Osteocyte (in vitro differentiated cells): ENCODE results near the gene RNF149. TPM values are rescaled to one million over a fixed set of nuclear protein-coding genes. Genes with fewer than 3 reads are reported as not detected.

Experiments
- DNase-seq: peaks from one replicate; pipeline ENCODE4 v3.0.0; 2021; ENCODE audit warnings: mixed read lengths; ENCODE audit not compliant: unreplicated experiment; ENCODE audit errors: extremely low spot score
- H3K27ac Mint-ChIP-seq: one replicate; pipeline ENCODE4 v1.8.0; 2021; ENCODE audit warnings: mild to moderate bottlenecking, mixed read lengths; ENCODE audit not compliant: unreplicated experiment
- H3K27me3 Mint-ChIP-seq: one replicate; pipeline ENCODE4 v1.8.0; 2021; ENCODE audit warnings: mixed read lengths; ENCODE audit not compliant: unreplicated experiment
- H3K36me3 Mint-ChIP-seq: one replicate; pipeline ENCODE4 v1.8.0; 2021; ENCODE audit warnings: mixed read lengths; ENCODE audit not compliant: unreplicated experiment
- H3K4me1 Mint-ChIP-seq: one replicate; pipeline ENCODE4 v1.8.0; 2021; ENCODE audit warnings: mixed read lengths; ENCODE audit not compliant: unreplicated experiment
- H3K4me3 Mint-ChIP-seq: one replicate; pipeline ENCODE4 v1.8.0; 2021; ENCODE audit warnings: mild to moderate bottlenecking, moderate library complexity, mixed read lengths; ENCODE audit not compliant: unreplicated experiment
- H3K9me3 Mint-ChIP-seq: one replicate; pipeline ENCODE4 v1.8.0; 2021; ENCODE audit warnings: mixed read lengths; ENCODE audit not compliant: unreplicated experiment
- CTCF ChIP-seq: fragments of 200-600 bp; sonication (generic); IDR thresholded peaks from 2 replicates; pipeline ENCODE4 v1.5.0; 2021; ENCODE audit warnings: antibody characterized with exemption, mild to moderate bottlenecking, moderate library complexity
- total RNA-seq: library from RNA; stranded (reverse); gene quantifications from 2 replicates; pipeline ENCODE4 v1.2.1, GENCODE V29; 2021

Gene RNF149
- total RNA-seq, 1 donor from 2014 or later = 31.8 TPM

GRCh38 chr2:101303688-101304087, 4.8 kb downstream of the RNF149 start:
- H3K9me3 Mint-ChIP-seq = no peaks in the 10 kb centered on the region
- H3K27ac Mint-ChIP-seq = no peak overlapping the region
- no peak for TF ChIP-seq CTCF
- peaks cover 2% of the 10 kb centered on the region for H3K36me3 Mint-ChIP-seq
- H3K4me1 Mint-ChIP-seq = peaks cover 41% of the 10 kb centered on the region
- DNase-seq = no peak
- H3K27me3 Mint-ChIP-seq = no peaks in the 10 kb centered on the region
- no peak overlapping the region for H3K4me3 Mint-ChIP-seq

GRCh38 chr2:101302016-101302415, 6.5 kb downstream of the RNF149 start:
- H3K4me1 Mint-ChIP-seq = peaks cover 32% of the 10 kb centered on the region
- H3K36me3 Mint-ChIP-seq = peaks cover 4% of the 10 kb centered on the region
- H3K9me3 Mint-ChIP-seq = no peaks in the 10 kb centered on the region

GRCh38 chr2:101300836-101301235, 7.7 kb downstream of the RNF149 start:
- Mint-ChIP-seq H3K27me3 (no peaks in the 10 kb centered on the region), H3K27ac (no peak overlapping the region), H3K4me1 (peaks cover 28% of the 10 kb centered on the region), H3K36me3 (peaks cover 4% of the 10 kb centered on the region), H3K4me3 (no peak overlapping the region), H3K9me3 (no peaks in the 10 kb centered on the region)
- no peak for DNase-seq
- TF ChIP-seq CTCF = no peak

More at GRCh38 chr2:101302016-101302415, 6.5 kb downstream of the RNF149 start:
- DNase-seq = no peak
- TF ChIP-seq CTCF = no peak
- Mint-ChIP-seq H3K27me3 (no peaks in the 10 kb centered on the region), H3K27ac (no peak overlapping the region), H3K4me3 (no peak overlapping the region)

- no peak for DNase-seq
- Mint-ChIP-seq H3K4me1 (peaks cover 25% of the 10 kb centered on the region), H3K4me3 (no peak overlapping the region), H3K9me3 (no peaks in the 10 kb centered on the region), H3K36me3 (peaks cover 4% of the 10 kb centered on the region), H3K27me3 (no peaks in the 10 kb centered on the region), H3K27ac (no peak overlapping the region)
- TF ChIP-seq CTCF = no peak
These were observed 8.3 kb downstream of the RNF149 start for GRCh38 chr2:101300164-101300563.

GRCh38 chr2:101299604-101300003, 8.9 kb downstream of the RNF149 start:
- no peak for TF ChIP-seq CTCF
- Mint-ChIP-seq H3K4me1 (peaks cover 20% of the 10 kb centered on the region), H3K27me3 (no peaks in the 10 kb centered on the region), H3K9me3 (no peaks in the 10 kb centered on the region), H3K4me3 (no peak overlapping the region), H3K27ac (no peak overlapping the region), H3K36me3 (peaks cover 4% of the 10 kb centered on the region)
- DNase-seq = no peak
